H1 (cell line): ENCODE measurements around the gene FLT1. TPM values are rescaled to one million over a fixed set of nuclear protein-coding genes. Genes with fewer than 3 reads are reported as not detected.

Experiments used
- CREB1 ChIP-seq: IDR thresholded peaks from 2 replicates; pipeline ENCODE4 v1.6.1; 2012; ENCODE audit warnings: inconsistent platforms
- CTCF ChIP-seq, 3 experiments: IDR thresholded peaks; 1 replicate in 2 of 3; 2 replicates in 1 of 3; pipeline versions ENCODE4 v1.5.1 to v1.6.1; 2011; ENCODE audit warnings: low read length in 3 of 3, mild to moderate bottlenecking in 3 of 3, inconsistent platforms in 2 of 3, low read depth in 1 of 3, moderate library complexity in 1 of 3; ENCODE audit not compliant: insufficient read depth in 1 of 3; ENCODE audit errors: control extremely low read depth in 1 of 3
- EGR1 ChIP-seq: IDR thresholded peaks from 2 replicates; pipeline ENCODE4 v1.6.1; 2011; ENCODE audit warnings: low read depth, low read length, borderline replicate concordance
- EP300 ChIP-seq, 2 experiments: IDR thresholded peaks; 1 replicate in 1 of 2; 2 replicates in 1 of 2; pipeline ENCODE4 v1.6.1; 2011 to 2012; ENCODE audit warnings: low read depth in 2 of 2, low read length in 2 of 2, mild to moderate bottlenecking in 2 of 2, borderline replicate concordance in 1 of 2, inconsistent platforms in 1 of 2, moderate library complexity in 1 of 2
- EZH2 ChIP-seq: fragments of 200-600 bp; sonication (generic); IDR thresholded peaks from 2 replicates; pipeline ENCODE4 v1.7.1; 2012; ENCODE audit warnings: low read depth, mild to moderate bottlenecking, moderate library complexity, low read length, inconsistent platforms; ENCODE audit not compliant: severe bottlenecking
- FOSL1 ChIP-seq: IDR thresholded peaks from 2 replicates; pipeline ENCODE4 v1.6.1; 2011; ENCODE audit warnings: mild to moderate bottlenecking, low read depth, low read length, moderate library complexity; ENCODE audit not compliant: insufficient read depth
- HDAC6 ChIP-seq: IDR thresholded peaks from one replicate; pipeline ENCODE4 v1.7.1; 2012; ENCODE audit warnings: low read depth, mild to moderate bottlenecking, inconsistent platforms, low read length, moderate library complexity
- KDM1A ChIP-seq: fragments of 200-600, 300-600 bp; sonication (generic); IDR thresholded peaks from 2 replicates; pipeline ENCODE4 v1.7.1; 2016; ENCODE audit warnings: mild to moderate bottlenecking, low read length, borderline replicate concordance
- PHF8 ChIP-seq: fragments of 200-600 bp; sonication (generic); conservative IDR thresholded peaks from 2 replicates; pipeline ENCODE4 v1.7.1; 2012; ENCODE audit warnings: low read depth, mild to moderate bottlenecking, inconsistent platforms, low read length, moderate library complexity
- RAD21 ChIP-seq, 2 experiments: IDR thresholded peaks in 1 of 2; conservative IDR thresholded peaks in 1 of 2; 2 replicates each; pipeline ENCODE4 v1.6.1; 2011; ENCODE audit warnings: low read depth in 2 of 2, low read length in 2 of 2, improper control_type of control experiment in 1 of 2, inconsistent platforms in 1 of 2, mild to moderate bottlenecking in 1 of 2, moderate library complexity in 1 of 2
- SRF ChIP-seq: IDR thresholded peaks from 2 replicates; pipeline ENCODE4 v1.6.1; 2011; ENCODE audit warnings: mild to moderate bottlenecking, low read depth, low read length, moderate library complexity
- polyA plus RNA-seq, 7 experiments: library from polyadenylated mRNA; depleted of rRNA in 3 of 7; stranded (reverse) in 5 of 7; unstranded in 2 of 7; fragments of >200 nt in 5 of 7; fragments of 200-250 nt in 2 of 7; gene quantifications; 1 replicate in 5 of 7; 2 replicates in 1 of 7; 4 replicates in 1 of 7; pipeline versions ENCODE4 v1.2.1 to v1.2.3, GENCODE V29; 2011 to 2013; ENCODE audit warnings: missing spikeins in 2 of 7, mixed read lengths in 2 of 7
- total RNA-seq: library from RNA; stranded (reverse); fragmentation: NEBNext Ultra II Directional; extraction: Animal tissue kit (Norgen Biotek cat#: 25700); gene quantifications from 2 replicates; pipeline ENCODE4 v1.2.1, GENCODE V29; 2021

The FLT1 gene
- total and polyA plus RNA-seq, 2 of the 8 experiments (the other 6 are each of a cell fraction or from before 2014, with no cell fraction given): 19.7 to 90.2 TPM

- TF ChIP-seq RAD21 (IDR thresholded peaks at IDR 0.05 in 1 of 2, conservative IDR thresholded peaks at IDR 0.05 in 1 of 2; ENCODE audit: low read depth in 2 of 2, low read length in 2 of 2) (no peak), CREB1 (no peak), EZH2 (no peak), EGR1 (no peak), HDAC6 (no peak), PHF8 (no peak), KDM1A (no peak), EP300 (IDR thresholded peaks at IDR 0.05; ENCODE audit: borderline replicate concordance in 1 of 2, low read depth in 2 of 2, low read length in 2 of 2) (no peak), CTCF (IDR thresholded peaks at IDR 0.05; ENCODE audit: control extremely low read depth in 1 of 3, insufficient read depth in 1 of 3, low read depth in 1 of 3, low read length in 3 of 3) (no peak), SRF (no peak), FOSL1 (no peak)
These were observed 107.0 kb downstream of the FLT1 start (continued) for GRCh38 chr13:28387740-28388501.
